ENCODE data around the gene TEX26. TPM values are rescaled to one million over a fixed set of nuclear protein-coding genes. Genes with fewer than 3 reads are reported as not detected.

The TEX26 gene
- total RNA-seq, 1 experiment from 2014 or later = not detected

DNA sequence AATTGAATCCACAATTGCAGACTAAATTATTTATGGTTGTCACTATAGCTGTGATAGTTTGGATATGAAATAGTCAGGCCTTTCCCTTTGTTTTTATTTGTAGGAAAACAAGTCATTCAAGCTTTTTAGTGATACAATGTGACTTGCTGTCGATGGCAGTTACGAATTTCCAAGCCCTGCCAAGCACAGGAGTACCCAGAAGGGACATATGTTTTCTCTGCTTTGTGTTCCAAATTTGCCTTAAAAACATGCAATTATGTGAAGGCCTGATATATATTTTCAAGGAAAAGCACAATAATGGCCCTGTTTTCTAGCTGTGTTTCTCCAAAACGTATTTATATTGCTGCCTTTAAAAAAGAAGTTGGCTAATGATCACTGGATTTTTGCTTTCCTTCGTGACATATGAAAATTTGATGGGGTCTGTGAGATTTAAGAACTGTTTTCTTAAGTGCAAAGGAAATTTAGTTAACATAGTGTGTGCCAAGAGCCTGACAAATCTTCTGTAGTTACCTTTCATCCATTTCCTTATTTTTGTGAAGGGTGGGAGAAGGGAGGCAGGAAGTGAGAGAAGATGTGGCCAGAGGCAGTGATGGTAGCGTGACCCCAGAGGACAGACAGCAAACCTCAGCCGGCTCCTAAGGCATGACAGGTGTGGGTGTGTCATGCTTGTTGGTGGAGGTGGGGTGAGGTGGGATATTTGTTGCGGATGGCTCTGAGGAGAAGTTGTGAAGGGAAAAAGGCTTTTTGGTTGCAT is 79.6 kb downstream of the TEX26 start:
- no peak for DNase-seq (ENCODE audit: low spot score)

DNA sequence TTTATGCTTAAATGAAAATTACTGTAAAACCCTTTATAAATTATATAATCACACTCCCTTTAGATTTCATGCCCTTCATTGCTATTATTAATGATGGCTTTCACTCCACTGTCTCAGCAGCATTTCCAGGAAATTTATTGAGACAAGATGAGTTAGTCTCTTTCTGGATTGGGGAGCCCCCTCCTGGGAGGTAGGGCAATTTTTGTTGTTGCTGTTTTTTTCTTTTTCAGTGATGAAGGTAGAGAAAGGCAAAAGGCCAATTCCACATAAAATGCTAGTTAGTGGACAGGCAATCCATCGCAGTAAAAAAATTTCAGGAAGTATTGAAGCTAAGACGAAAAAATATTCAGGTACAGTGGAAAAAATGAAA is 80.2 kb downstream of the TEX26 start:
- peak; percentile 78 for DNase-seq (ENCODE audit: low spot score)

DNA sequence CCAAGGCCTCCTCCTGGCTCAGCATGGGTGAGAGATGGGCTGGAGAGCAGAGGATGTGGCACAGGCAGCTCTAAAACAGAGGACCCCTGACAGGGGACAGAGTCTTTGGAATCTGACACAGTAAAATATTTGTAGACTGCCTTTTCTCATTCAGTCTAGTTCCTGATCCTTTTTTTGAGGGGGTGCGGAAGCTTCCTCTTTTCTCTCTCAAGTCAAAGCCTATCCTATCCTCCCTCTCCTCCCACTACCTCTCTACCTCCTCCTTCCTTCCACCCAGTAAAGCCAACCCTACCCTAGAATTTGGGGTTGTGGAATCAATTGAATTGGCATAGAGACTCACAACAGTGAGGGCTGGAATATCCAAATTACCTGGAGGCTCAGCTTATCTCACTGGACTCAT is 82.0 kb downstream of the TEX26 start:
- DNase-seq (ENCODE audit: low spot score) = no peak

DNA sequence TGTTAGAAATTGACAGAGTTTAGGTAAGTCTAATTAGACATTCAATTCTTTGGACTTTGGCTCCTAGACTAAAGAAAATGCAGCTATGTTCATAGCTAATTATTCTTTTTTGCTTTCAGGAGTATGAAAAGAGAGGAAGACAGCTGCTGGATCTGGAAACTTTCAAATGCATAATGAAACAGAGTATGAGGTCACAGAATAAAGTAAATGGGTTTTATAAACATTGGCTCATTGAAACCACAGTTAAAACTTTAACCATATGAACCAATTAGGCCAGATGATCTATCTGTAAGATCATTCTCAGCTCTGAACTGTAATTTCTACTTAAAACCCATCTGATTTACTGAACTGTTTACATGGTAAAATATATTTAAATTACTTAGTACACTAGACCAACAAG is 82.7 kb downstream of the TEX26 start:
- DNase-seq (ENCODE audit: low spot score) = no peak

DNA sequence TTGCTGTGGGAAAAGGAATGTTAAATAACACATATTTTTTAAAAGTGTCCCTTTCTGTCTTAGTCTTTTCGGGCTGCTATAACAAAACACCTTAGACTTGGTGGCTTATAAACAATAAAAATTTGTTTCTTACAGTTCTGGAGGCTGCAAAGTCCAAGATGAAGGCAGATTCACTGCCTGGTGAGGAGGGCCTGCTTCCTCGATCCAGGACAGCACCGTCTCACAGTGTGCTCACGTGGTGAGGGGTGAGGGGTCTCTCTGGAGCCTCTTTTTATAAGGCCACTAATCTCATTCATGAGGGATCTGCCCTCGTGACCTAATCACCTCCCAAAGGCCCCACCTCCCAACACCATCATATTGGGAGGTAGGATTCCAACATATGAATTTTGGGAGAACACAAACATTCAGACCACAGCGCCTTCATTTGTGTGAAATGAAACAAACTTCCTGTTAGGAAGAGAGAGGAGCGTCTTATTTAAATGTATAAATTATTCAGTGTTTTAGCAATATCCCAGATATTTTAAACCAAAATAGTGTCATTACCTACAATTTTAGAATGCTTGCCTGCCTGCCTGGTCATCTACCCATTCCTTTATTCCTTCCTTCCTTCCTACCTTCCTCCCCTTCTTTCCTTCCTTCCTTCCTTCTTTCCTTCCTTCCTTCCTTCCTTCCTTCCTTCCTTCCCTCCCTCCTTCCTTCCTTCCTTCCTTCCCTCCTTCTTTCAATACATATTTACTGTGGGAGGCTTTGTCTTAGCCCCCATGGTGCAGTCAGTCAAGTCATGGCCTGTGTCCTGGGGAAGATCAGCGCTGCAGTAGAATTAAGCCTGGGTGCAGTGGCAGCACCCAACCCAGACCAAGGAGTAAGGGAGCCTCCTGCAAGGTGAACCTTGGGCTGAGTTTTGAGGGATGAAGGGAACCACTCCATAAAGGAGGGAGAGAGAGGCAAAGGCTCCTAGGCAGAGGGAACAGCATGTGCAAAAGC is 84.2 kb downstream of the TEX26 start:
- DNase-seq (ENCODE audit: low spot score) = no peak

DNA sequence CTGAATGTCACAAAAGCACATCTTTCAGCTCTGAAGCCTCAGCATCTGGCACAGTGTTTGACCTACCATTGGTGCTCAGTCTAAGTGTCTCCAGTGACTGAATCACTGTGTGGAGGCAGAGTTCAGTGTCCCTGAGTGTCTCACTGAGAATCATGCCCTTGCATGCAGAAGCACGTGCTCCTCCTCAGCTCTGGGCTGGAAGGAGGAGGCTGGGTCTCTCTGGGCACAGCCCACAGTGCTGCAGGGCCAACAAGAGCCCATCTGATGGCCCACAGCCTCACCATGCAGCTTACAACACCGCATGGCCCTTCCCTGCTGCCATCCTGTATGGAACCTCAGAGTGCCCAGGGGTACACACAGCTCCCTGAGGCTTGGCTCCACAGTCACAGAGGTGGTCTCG is 86.1 kb downstream of the TEX26 start:
- DNase-seq (ENCODE audit: low spot score) = no peak

DNA sequence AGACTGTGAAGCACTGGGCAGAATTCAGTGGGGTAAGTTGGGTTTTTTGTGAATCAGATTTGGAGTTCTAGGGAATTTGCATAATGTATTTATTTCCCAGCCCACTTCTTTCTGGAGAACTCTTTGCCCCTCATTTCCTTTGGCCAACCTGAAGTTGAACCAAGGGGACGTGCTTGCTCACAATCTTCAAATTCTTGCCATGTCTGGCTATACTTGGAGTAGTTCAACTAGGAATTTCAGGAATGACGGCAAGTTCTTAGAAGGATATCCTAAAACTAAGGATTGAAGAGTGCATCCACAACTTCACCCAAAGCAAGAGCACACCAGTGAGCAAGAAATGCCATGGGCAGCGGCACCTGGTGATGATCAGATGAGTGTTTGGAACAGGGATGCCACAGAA is 88.5 kb downstream of the TEX26 start:
- no peak for DNase-seq (ENCODE audit: low spot score)

DNA sequence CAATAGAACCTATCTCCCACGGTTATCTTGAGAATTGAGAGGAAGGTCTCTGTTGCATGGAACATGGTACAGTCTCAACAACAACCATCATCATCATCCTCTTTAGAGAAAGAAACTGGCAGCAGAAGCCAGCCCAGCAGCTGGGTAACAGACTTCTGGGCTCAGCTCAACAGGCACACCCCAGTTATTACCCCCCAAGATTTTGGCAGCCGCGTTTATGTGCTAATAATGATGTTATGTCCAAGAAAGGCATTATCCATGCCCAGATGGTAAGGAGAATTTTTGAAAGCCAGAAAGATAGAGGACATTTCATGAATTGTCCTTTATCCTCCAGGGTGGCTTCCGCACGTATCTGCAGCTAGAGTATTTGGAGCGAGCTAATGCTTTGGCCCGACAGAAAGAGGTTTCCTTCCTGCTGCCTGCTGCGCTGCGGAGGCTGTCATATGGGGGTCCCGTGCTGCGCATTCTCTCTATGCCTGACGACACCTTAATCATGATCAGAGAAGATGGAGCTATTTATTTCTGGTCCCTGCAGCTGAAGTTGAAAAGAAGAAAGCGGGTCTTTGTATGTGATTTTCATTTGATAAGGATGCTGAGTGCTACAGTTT is 89.9 kb downstream of the TEX26 start:
- DNase-seq (ENCODE audit: low spot score) = no peak

DNA sequence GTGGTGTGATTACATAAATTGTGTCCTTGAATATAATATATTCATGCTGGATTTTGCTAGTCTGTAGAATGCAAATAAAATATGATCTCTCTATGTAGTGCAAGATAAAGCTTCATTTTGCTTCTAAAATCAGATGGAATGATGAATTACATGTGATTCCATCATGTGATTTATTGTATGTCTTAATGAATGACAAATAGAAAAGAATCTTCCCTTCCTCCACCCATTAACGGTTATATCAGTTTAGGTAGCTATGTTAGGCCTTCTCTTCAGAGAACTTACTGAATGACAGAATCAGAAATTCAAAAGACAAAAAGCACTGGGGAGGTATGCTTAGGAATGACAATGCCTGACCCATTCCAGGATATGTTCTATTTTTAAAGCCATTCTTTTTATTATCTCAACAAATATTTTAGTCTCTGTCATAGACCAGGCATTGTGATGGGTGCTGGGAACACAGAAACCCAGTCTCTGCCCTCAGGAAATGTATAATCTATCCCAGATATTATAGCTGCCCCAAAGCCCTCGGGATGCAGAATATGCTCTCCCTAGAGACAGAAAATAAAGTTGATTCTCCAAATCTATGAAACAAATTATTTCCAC is 90.6 kb downstream of the TEX26 start:
- DNase-seq (ENCODE audit: low spot score) = no peak

Other genes starting within 250 kb of the TEX26 start
- 0.41 TPM in 1 of 2 replicates, not detected in the other for gene ALOX5AP, start 197.1 kb upstream of the TEX26 start, total RNA-seq (2014; rRNA removed; shearing (Covaris generic))
- gene MEDAG, start 26.4 kb upstream of the TEX26 start, total RNA-seq (2014; rRNA removed; shearing (Covaris generic)) = not detected in 2 replicates
- gene HSPH1, start 229.2 kb downstream of the TEX26 start, total RNA-seq (2014; rRNA removed; shearing (Covaris generic)) = 108 and 118 TPM in 2 replicates

Measured in HT-29 (cell line).